ENCODE measurements around the gene ROBO4. TPM values are rescaled to one million over a fixed set of nuclear protein-coding genes. Genes with fewer than 3 reads are reported as not detected.
A peak's percentile ranks its signal among the peaks of the same experiment; 100 is the strongest.

Gene ROBO4
- total RNA-seq, 4 donors from 2014 or later: 13.9 to 33.6 (median 23.4) TPM

- peaks cover 68% of the 10 kb centered on the region for H3K27me3 ChIP-seq
These were observed 58.3 kb downstream of the ROBO4 start for GRCh38 chr11:124839128-124839971.

GRCh38 chr11:124838805-124839127 is 58.9 kb downstream of the ROBO4 start:
- Histone ChIP-seq H3K9me3 (no peaks in the 10 kb centered on the region), H3K4me1 (peaks cover 0 to 40% (median 20%) of the 10 kb centered on the region in 3 donors), H3K27me3 (peaks cover 62% of the 10 kb centered on the region), H3K27ac (no peak overlapping the region), H3K4me3 (peak overlapping the region in 1 of 2 donors; percentile 46), H3K36me3 (no peaks in the 10 kb centered on the region)
- 62% methylated on average over 2 of the region's 5 CpGs; no CpG with 5 or more reads in 1 of the 2 donors for WGBS, 2 donors (ENCODE audit: low coverage in 1 of 2)
- no peak for TF ChIP-seq CTCF (IDR thresholded peaks at IDR 0.05)
- TF ChIP-seq EP300 (IDR thresholded peaks at IDR 0.05): no peak
- TF ChIP-seq POLR2A (IDR thresholded peaks at IDR 0.05): no peak
- TF ChIP-seq POLR2AphosphoS5 (IDR thresholded peaks at IDR 0.05): no peak
- no peak for ATAC-seq

More at GRCh38 chr11:124839128-124839971, 58.3 kb downstream of the ROBO4 start:
- TF ChIP-seq POLR2AphosphoS5 (IDR thresholded peaks at IDR 0.05) (no peak), POLR2A (IDR thresholded peaks at IDR 0.05) (no peak), EP300 (IDR thresholded peaks at IDR 0.05) (no peak), CTCF (IDR thresholded peaks at IDR 0.05) (no peak)
- ATAC-seq: no peak
- Histone ChIP-seq H3K36me3 (no peaks in the 10 kb centered on the region), H3K4me3 (peak overlapping the region in 1 of 2 donors; percentile 46), H3K27ac (no peak overlapping the region), H3K9me3 (no peaks in the 10 kb centered on the region), H3K4me1 (peaks cover 0 to 40% (median 20%) of the 10 kb centered on the region in 3 donors)
- no CpG with 5 or more reads among the region's 87 CpGs for WGBS, 2 donors (ENCODE audit: low coverage in 1 of 2)

- no peaks in the 10 kb centered on the region for H3K9me3 ChIP-seq
- TF ChIP-seq POLR2A (IDR thresholded peaks at IDR 0.05): no peak
- no peak for TF ChIP-seq CTCF (IDR thresholded peaks at IDR 0.05)
- TF ChIP-seq POLR2AphosphoS5 (IDR thresholded peaks at IDR 0.05): no peak
- TF ChIP-seq EP300 (IDR thresholded peaks at IDR 0.05): no peak
These were observed 60.2 kb downstream of the ROBO4 start for GRCh38 chr11:124837491-124837856.

GRCh38 chr11:124835918-124836317 is 61.7 kb downstream of the ROBO4 start:
- no peaks in the 10 kb centered on the region for H3K9me3 ChIP-seq
- H3K4me1 ChIP-seq: peaks cover 0 to 28% (median 11%) of the 10 kb centered on the region in 3 donors
- peaks cover 39% of the 10 kb centered on the region for H3K27me3 ChIP-seq
- peak overlapping the region in 1 of 2 donors; percentile 45 for H3K4me3 ChIP-seq
- 58 to 94% methylated on average over 2 to 5 of the region's 8 CpGs for WGBS, 2 donors (ENCODE audit: low coverage in 1 of 2)
- no peaks in the 10 kb centered on the region for H3K36me3 ChIP-seq
- peak overlapping the region in 2 of 4 donors; percentile 76 to 81 for H3K27ac ChIP-seq
- ATAC-seq: no peak
- no peak for TF ChIP-seq CTCF (IDR thresholded peaks at IDR 0.05)
- TF ChIP-seq POLR2A (IDR thresholded peaks at IDR 0.05): no peak
- no peak for TF ChIP-seq POLR2AphosphoS5 (IDR thresholded peaks at IDR 0.05)
- TF ChIP-seq EP300 (IDR thresholded peaks at IDR 0.05): no peak

More at GRCh38 chr11:124837491-124837856, 60.2 kb downstream of the ROBO4 start:
- peak; percentile 50 for ATAC-seq
- no peak overlapping the region for H3K27ac ChIP-seq
- no peak overlapping the region for H3K4me3 ChIP-seq
- no peaks in the 10 kb centered on the region for H3K36me3 ChIP-seq
- peaks cover 53% of the 10 kb centered on the region for H3K27me3 ChIP-seq
- H3K4me1 ChIP-seq: peaks cover 0 to 28% (median 11%) of the 10 kb centered on the region in 3 donors
- WGBS, 2 donors (ENCODE audit: low coverage in 1 of 2): 0 to 18% methylated on average over 2 to 3 of the region's 3 CpGs
